AG04450 (cell line): ENCODE results near the gene LILRB5. TPM values are rescaled to one million over a fixed set of nuclear protein-coding genes. Genes with fewer than 3 reads are reported as not detected.
A peak's percentile ranks its signal among the peaks of the same experiment; 100 is the strongest.

Source experiments
- CTCF ChIA-PET: fragments of 300-600, 350-600 bp; formaldehyde crosslinking; extraction: SDS; loops from one replicate; lab custom pipeline; 2022; ENCODE audit warnings: antibody characterized with exemption, inconsistent platforms; lab: Charles Lee
- POLR2A ChIA-PET: fragments of 350-600 bp; formaldehyde crosslinking; extraction: SDS; loops from one replicate; lab custom pipeline; 2021; ENCODE audit warnings: antibody characterized with exemption, inconsistent platforms; lab: Yijun Ruan, JAX
- DNase-seq: peaks from one replicate; pipeline ENCODE4 v3.0.0-alpha.2; 2011; ENCODE audit warnings: low read depth, low spot score
- H3K27ac ChIP-seq: one replicate; pipeline ENCODE4 v1.5.1; 2012; ENCODE audit warnings: low read depth, low read length, control low read depth
- H3K27me3 ChIP-seq: one replicate; pipeline ENCODE4 v1.6.0; 2012; ENCODE audit warnings: low read length; ENCODE audit not compliant: control insufficient read depth, insufficient read depth
- H3K4me3 ChIP-seq: 2 replicates; pipeline ENCODE4 v1.5.1; 2011; ENCODE audit warnings: mild to moderate bottlenecking, low read depth, low read length, control low read depth
- H3K9me3 ChIP-seq: 2 replicates; pipeline ENCODE4 v1.5.1; 2012; ENCODE audit warnings: low read length; ENCODE audit not compliant: control insufficient read depth, insufficient read depth
- CTCF ChIP-seq: IDR thresholded peaks from 2 replicates; pipeline ENCODE4 v1.5.1; 2011; ENCODE audit warnings: low read depth, low read length, control low read depth, inconsistent platforms
- polyA plus RNA-seq: library from polyadenylated mRNA; depleted of rRNA; stranded (reverse); fragments of >200 nt; gene quantifications from 2 replicates; pipeline ENCODE4 v1.2.3, GENCODE V29; 2011; rRNA removed
- small RNA-seq: library from RNA; depleted of rRNA; stranded (forward); fragments of <200 nt; gene quantifications from one replicate; pipeline ENCODE3, GENCODE V24; 2012; ENCODE audit warnings: low read depth; ENCODE audit not compliant: insufficient read length

LILRB5 gene
- polyA plus RNA-seq, 1 experiment: not detected

- no peak overlapping the region for H3K27ac ChIP-seq
- CTCF ChIA-PET: interaction anchor here (1.2 kb wide), 1 partner anchor 36 kb away, joined by 4 read pairs; no protein-coding TSS in a partner anchor
- POLR2A ChIA-PET: interaction anchor here (1.2 to 4.9 kb wide), 3 partner anchors 14 to 68 kb away, joined by 3 to 24 read pairs (median 4); partner anchors contain the start of genes MBOAT7 and TSEN34
- TF ChIP-seq CTCF: no peak
- no peaks in the 10 kb centered on the region for H3K27me3 ChIP-seq
- H3K9me3 ChIP-seq: no peaks in the 10 kb centered on the region; the same call in 1 of the 2 replicates
- DNase-seq: no peak
- H3K4me3 ChIP-seq: no peak overlapping the region
These were observed 52.2 kb downstream of the LILRB5 start for GRCh38 chr19:54204767-54205468.

GRCh38 chr19:54203151-54203611, 53.9 kb downstream of the LILRB5 start:
- ChIA-PET CTCF (interaction anchor here (1.5 kb wide), 1 partner anchor 14 kb away, joined by 3 read pairs; the partner anchor contains the start of gene MBOAT7), POLR2A (interaction anchor here (4.1 kb wide), 1 partner anchor 12 kb away, joined by 50 read pairs; the partner anchor contains the start of gene TSEN34)

GRCh38 chr19:54201980-54202379, 55.1 kb downstream of the LILRB5 start:
- no peaks in the 10 kb centered on the region for H3K27me3 ChIP-seq
- ChIA-PET CTCF (interaction anchor here (1.5 kb wide), 1 partner anchor 13 kb away, joined by 3 read pairs; the partner anchor contains the start of gene MBOAT7), POLR2A (interaction anchor here (2.4 to 4.1 kb wide), 2 partner anchors 10 to 13 kb away, joined by 35 to 50 read pairs; partner anchors contain the start of genes MBOAT7 and TSEN34)
- H3K27ac ChIP-seq: no peak overlapping the region
- no peaks in the 10 kb centered on the region for H3K9me3 ChIP-seq
- no peak for DNase-seq
- H3K4me3 ChIP-seq: peak overlapping the region; percentile 94
- no peak for TF ChIP-seq CTCF

More at GRCh38 chr19:54203151-54203611, 53.9 kb downstream of the LILRB5 start:
- DNase-seq: no peak
- no peak for TF ChIP-seq CTCF
- Histone ChIP-seq H3K27me3 (no peaks in the 10 kb centered on the region), H3K4me3 (peak overlapping the region; percentile 94), H3K9me3 (no peaks in the 10 kb centered on the region), H3K27ac (no peak overlapping the region)

GRCh38 chr19:54201172-54201701, 55.8 kb downstream of the LILRB5 start:
- POLR2A ChIA-PET: interaction anchor here (0.6 to 4.1 kb wide), 11 partner anchors 9 to 867 kb away, joined by 3 to 50 read pairs (median 8); partner anchors contain the start of genes CNOT3, LENG1, MBOAT7 and TSEN34
- peak overlapping the region; percentile 97 for H3K27ac ChIP-seq
- no peaks in the 10 kb centered on the region for H3K27me3 ChIP-seq
- no peak for DNase-seq
- no peak for TF ChIP-seq CTCF
- CTCF ChIA-PET: interaction anchor here (1.1 kb wide), 1 partner anchor 10 kb away, joined by 4 read pairs; no protein-coding TSS in a partner anchor
- H3K9me3 ChIP-seq: no peaks in the 10 kb centered on the region
- peak overlapping the region; percentile 94 for H3K4me3 ChIP-seq

Small RNA genes within 50 kb of the gene (small RNA-seq; reads per million reads assigned to genes)
- not detected for gene AC245884.12
- gene MIR4752: not detected
- not detected for gene RNU6-1307P

Other genes starting within 250 kb of the LILRB5 start
- not detected in 2 replicates for gene VSTM1, start 193.4 kb downstream of the LILRB5 start, polyA plus RNA-seq
- not detected in 2 replicates for gene TARM1, start 175.9 kb downstream of the LILRB5 start, polyA plus RNA-seq
- gene OSCAR, start 156.5 kb downstream of the LILRB5 start, polyA plus RNA-seq: 0.22 and 0.29 TPM in 2 replicates
- gene NDUFA3, start 154.4 kb downstream of the LILRB5 start, polyA plus RNA-seq: 35.4 and 54.0 TPM in 2 replicates
- 12.3 and 15.8 TPM in 2 replicates for gene TFPT, start 141.6 kb downstream of the LILRB5 start, polyA plus RNA-seq
- 28.7 and 35.3 TPM in 2 replicates for gene PRPF31, start 141.5 kb downstream of the LILRB5 start, polyA plus RNA-seq
- 9.9 and 18.7 TPM in 2 replicates for gene CNOT3, start 119.5 kb downstream of the LILRB5 start, polyA plus RNA-seq
- 3.0 and 3.3 TPM in 2 replicates for gene LENG1, start 97.6 kb downstream of the LILRB5 start, polyA plus RNA-seq
- 1.3 and 1.5 TPM in 2 replicates for gene TMC4, start 84.1 kb downstream of the LILRB5 start, polyA plus RNA-seq
- 45.1 and 63.2 TPM in 2 replicates for gene MBOAT7, start 67.7 kb downstream of the LILRB5 start, polyA plus RNA-seq
- 32.4 and 36.4 TPM in 2 replicates for gene TSEN34, start 66.0 kb downstream of the LILRB5 start, polyA plus RNA-seq
- 1,566 and 2,378 TPM in 2 replicates for gene RPS9, start 56.4 kb downstream of the LILRB5 start, polyA plus RNA-seq
- gene LILRB3, start 34.3 kb downstream of the LILRB5 start, polyA plus RNA-seq: not detected in 2 replicates
- not detected in 2 replicates for gene LILRA6, start 14.5 kb downstream of the LILRB5 start, polyA plus RNA-seq
- gene LILRB2, start 23.8 kb upstream of the LILRB5 start, polyA plus RNA-seq: not detected in 2 replicates
- gene LILRA5, start 55.9 kb upstream of the LILRB5 start, polyA plus RNA-seq: not detected in 2 replicates
- not detected in 2 replicates for gene LILRA4, start 81.9 kb upstream of the LILRB5 start, polyA plus RNA-seq
- gene LAIR1, start 107.7 kb upstream of the LILRB5 start, polyA plus RNA-seq: not detected in 2 replicates
- not detected in 2 replicates for gene TTYH1, start 158.2 kb upstream of the LILRB5 start, polyA plus RNA-seq
- 16.1 and 25.2 TPM in 2 replicates for gene LENG8, start 191.9 kb upstream of the LILRB5 start, polyA plus RNA-seq
- 0.63 and 1.3 TPM in 2 replicates for gene LENG9, start 206.5 kb upstream of the LILRB5 start, polyA plus RNA-seq
- 12.3 and 17.7 TPM in 2 replicates for gene CDC42EP5, start 216.0 kb upstream of the LILRB5 start, polyA plus RNA-seq
- gene LAIR2, start 245.6 kb upstream of the LILRB5 start, polyA plus RNA-seq: not detected in 2 replicates